Kidney (tissue), 14 donors: ENCODE data around the gene C1R. TPM values are rescaled to one million over a fixed set of nuclear protein-coding genes. Genes with fewer than 3 reads are reported as not detected.

Experiments
- DNase-seq, 5 donors: peaks; one replicate each; pipeline ENCODE4 v3.0.0-alpha.2; 2013 to 2020
- FAIRE-seq: peaks from 2 replicates; lab custom pipeline; 2012; peaks lifted over from hg19 to GRCh38; lab: Jason Lieb, UNC
- H3K27ac ChIP-seq, 2 donors: one replicate each; pipeline ENCODE4 v1.7.0; 2013; ENCODE audit warnings: low read depth in 2 of 2, low read length in 2 of 2, inconsistent platforms in 1 of 2
- H3K27me3 ChIP-seq: one replicate; pipeline ENCODE4 v1.7.1; 2013; ENCODE audit warnings: low read length, inconsistent platforms; ENCODE audit not compliant: control insufficient read depth, insufficient read depth
- H3K36me3 ChIP-seq, 3 donors: one replicate each; pipeline versions ENCODE4 v1.7.0 to v1.7.1; 2013; ENCODE audit warnings: low read length in 3 of 3, control low read depth in 1 of 3, inconsistent platforms in 1 of 3; ENCODE audit not compliant: insufficient read depth in 3 of 3, control insufficient read depth in 2 of 3
- H3K4me1 ChIP-seq, 3 donors: one replicate each; pipeline versions ENCODE4 v1.7.0 to v1.7.1; 2013; ENCODE audit warnings: low read length in 3 of 3, inconsistent platforms in 1 of 3, low read depth in 1 of 3; ENCODE audit not compliant: control insufficient read depth in 2 of 3, insufficient read depth in 2 of 3
- H3K4me3 ChIP-seq, 3 donors: one replicate each; pipeline versions ENCODE4 v1.7.0 to v1.8.1; 2013; ENCODE audit warnings: low read length in 3 of 3, control low read depth in 1 of 3, inconsistent platforms in 1 of 3
- H3K9ac ChIP-seq, 3 donors: one replicate each; pipeline versions ENCODE4 v1.7.0 to v1.7.1; 2013; ENCODE audit warnings: low read length in 3 of 3, control low read depth in 1 of 3, inconsistent platforms in 1 of 3
- H3K9me3 ChIP-seq, 3 donors: one replicate each; pipeline versions ENCODE4 v1.7.0 to v1.7.1; 2013; ENCODE audit warnings: low read length in 3 of 3, control low read depth in 1 of 3, inconsistent platforms in 1 of 3; ENCODE audit not compliant: control insufficient read depth in 2 of 3, insufficient read depth in 1 of 3
- intact Hi-C: fragments of 100-400 bp; cut with DNase I; formaldehyde crosslinking; loops from one replicate; pipeline ENCODE4 v1.11.1; 2022
- polyA plus RNA-seq: library from polyadenylated mRNA; stranded (reverse); fragments of 350-450 nt; fragmentation: Illumina TruSeq; extraction: RNeasy Lipid Tissue Mini Kit (QIAGEN cat#74804); gene quantifications from one replicate; pipeline ENCODE4 v1.2.3, GENCODE V29; 2014; ENCODE audit warnings: low read depth, low replicate concordance; ENCODE audit not compliant: insufficient read depth
- total RNA-seq: library from RNA; stranded (reverse); fragmentation: NEBNext Ultra II Directional; extraction: Animal tissue kit (Norgen Biotek cat#: 25700); gene quantifications from one replicate; pipeline ENCODE4 v1.2.1, GENCODE V29; 2021
- TF ChIP-seq, protein P1 (sequence below): IDR thresholded peaks from 3 replicates; pipeline ENCODE4 v1.5.1; 2012; ENCODE audit warnings: mild to moderate bottlenecking, moderate library complexity, borderline replicate concordance; ENCODE audit not compliant: insufficient read depth; ENCODE audit errors: extremely low read depth
- donor health status: control.
- donor health status: control.
- donor health status: control.
- donor health status: control.
- donor health status: control.
- donor health status: DM: yes; HTN: yes; CAD: no.
- donor health status: Normal renal cell carcinoma (clear cell type).

C1R gene
- total and polyA plus RNA-seq, 2 donors from 2014 or later: 183 to 514 TPM

DNA sequence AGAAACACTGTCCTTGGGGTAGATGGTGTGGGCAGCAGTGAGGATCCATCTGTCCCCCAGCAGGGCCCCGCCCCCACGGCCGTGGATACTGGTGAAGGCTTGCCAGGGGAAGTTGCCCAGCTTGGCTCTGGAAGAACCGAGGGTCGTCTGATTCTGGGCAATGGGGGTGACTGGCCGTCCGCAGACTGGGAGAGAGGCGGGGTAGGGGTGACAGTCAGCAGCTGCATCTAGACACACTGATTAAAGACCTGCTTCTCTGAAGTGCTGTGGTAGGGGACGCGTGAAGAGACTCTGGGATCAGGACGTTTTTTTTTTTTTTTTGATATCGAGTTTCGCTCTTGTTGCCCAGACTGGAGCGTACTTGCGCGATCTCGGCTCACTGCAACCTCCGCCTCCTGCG, 4.7 kb upstream of the C1R start:
- no peak overlapping the region for H3K27ac ChIP-seq
- FAIRE-seq (no peak), DNase-seq (peak in 4 of 5 donors; percentile 45 to 61 (median 52))
- H3K4me3 ChIP-seq: no peak overlapping the region
- H3K36me3 ChIP-seq: no peaks in the 10 kb centered on the region
- no peak overlapping the region for H3K9ac ChIP-seq
- H3K27me3 ChIP-seq: no peaks in the 10 kb centered on the region
- H3K9me3 ChIP-seq: no peaks in the 10 kb centered on the region
- intact Hi-C loops: loop anchor here (10.0 kb wide), 1 partner anchor 152 kb away; the partner anchor contains the start of genes C12orf57 and RNU7-1
- TF ChIP-seq, protein P1, sequence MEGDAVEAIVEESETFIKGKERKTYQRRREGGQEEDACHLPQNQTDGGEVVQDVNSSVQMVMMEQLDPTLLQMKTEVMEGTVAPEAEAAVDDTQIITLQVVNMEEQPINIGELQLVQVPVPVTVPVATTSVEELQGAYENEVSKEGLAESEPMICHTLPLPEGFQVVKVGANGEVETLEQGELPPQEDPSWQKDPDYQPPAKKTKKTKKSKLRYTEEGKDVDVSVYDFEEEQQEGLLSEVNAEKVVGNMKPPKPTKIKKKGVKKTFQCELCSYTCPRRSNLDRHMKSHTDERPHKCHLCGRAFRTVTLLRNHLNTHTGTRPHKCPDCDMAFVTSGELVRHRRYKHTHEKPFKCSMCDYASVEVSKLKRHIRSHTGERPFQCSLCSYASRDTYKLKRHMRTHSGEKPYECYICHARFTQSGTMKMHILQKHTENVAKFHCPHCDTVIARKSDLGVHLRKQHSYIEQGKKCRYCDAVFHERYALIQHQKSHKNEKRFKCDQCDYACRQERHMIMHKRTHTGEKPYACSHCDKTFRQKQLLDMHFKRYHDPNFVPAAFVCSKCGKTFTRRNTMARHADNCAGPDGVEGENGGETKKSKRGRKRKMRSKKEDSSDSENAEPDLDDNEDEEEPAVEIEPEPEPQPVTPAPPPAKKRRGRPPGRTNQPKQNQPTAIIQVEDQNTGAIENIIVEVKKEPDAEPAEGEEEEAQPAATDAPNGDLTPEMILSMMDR: no peak
- peaks cover 0 to 5% (median 0%) of the 10 kb centered on the region in 3 donors for H3K4me1 ChIP-seq

DNA sequence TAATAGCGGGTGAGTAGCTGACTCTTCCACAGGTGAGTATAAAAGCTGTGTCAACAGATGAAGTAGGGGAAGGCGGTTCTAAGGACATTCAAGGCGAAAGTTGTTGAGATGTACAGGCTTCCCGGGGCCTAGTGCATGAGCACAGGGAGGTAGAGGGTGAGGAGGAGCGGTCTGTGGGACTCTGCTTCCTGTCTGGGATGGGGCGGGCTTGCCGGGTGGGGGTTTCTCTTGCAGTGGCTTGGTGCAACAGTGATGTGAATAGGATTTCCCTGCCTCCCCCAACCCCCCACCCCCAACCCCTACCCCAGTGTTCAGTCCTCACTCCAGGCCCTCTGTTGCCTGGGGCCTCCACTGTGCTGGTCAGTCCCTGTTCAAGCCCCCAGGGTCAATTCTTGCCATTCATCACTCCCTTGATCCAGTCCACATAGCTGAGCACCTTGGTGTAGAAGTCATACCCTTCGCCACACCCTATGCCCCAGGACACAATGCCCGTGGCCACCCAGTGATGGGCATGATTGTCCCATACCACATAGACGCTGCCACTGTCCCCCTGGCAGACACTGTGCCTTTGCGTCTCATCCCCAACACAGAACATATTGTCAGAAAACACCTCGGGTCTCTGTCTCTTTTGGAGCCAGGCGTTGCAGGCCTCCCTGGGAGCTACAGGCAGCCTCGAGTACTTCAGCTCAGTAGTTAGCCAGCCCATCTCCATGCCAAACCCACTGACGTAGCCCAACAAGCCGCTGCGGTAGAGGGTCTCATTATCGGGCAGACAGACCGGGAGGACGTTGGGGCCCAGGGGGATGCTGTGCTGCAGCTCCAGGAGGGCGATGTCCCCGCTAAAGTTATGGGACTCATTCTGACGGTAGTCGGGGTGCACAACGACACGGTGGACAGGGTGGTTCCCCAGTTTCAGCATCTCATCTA, 4.0 kb upstream of the C1R start:
- Histone ChIP-seq H3K9me3 (no peaks in the 10 kb centered on the region), H3K4me1 (peaks cover 0 to 11% (median 0%) of the 10 kb centered on the region in 3 donors), H3K9ac (no peak overlapping the region), H3K36me3 (no peaks in the 10 kb centered on the region), H3K27ac (no peak overlapping the region), H3K4me3 (no peak overlapping the region), H3K27me3 (no peaks in the 10 kb centered on the region)
- FAIRE-seq: no peak
- peak in 1 of 5 donors; percentile 45 for DNase-seq
- TF ChIP-seq, protein P1: no peak
- intact Hi-C loops: loop anchor here (10.0 kb wide), 1 partner anchor 151 kb away; the partner anchor contains the start of genes C12orf57 and RNU7-1

DNA sequence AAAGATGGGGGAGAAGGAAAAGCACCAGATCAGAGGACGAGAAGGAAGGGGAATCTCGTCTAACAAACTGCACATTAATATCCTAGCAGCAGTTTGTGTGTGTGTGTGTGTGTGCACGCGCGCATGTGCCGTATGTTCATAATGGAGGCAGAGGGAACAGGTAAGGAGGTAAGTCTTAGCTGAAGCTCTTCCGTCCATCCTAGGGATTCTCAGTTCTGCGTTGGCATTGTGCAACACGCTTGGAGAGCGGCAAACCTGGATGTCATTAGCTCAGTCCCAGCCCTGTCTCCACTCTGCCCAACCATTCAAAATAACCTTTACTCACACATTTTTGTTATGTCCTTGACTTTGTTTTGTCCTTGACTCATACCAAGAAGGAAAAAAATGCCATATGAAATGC, 1.6 kb upstream of the C1R start:
- Histone ChIP-seq H3K27me3 (no peaks in the 10 kb centered on the region), H3K4me3 (no peak overlapping the region), H3K4me1 (peaks cover 0 to 11% (median 0%) of the 10 kb centered on the region in 3 donors), H3K9ac (no peak overlapping the region), H3K9me3 (no peaks in the 10 kb centered on the region), H3K36me3 (no peaks in the 10 kb centered on the region), H3K27ac (no peak overlapping the region)
- DNase-seq: no peak
- no peak for FAIRE-seq
- TF ChIP-seq, protein P1: no peak
- intact Hi-C loops: loop anchor here (10.0 kb wide), 1 partner anchor 149 kb away; the partner anchor contains the start of genes C12orf57 and RNU7-1
